Mononuclear cell (primary cell): ENCODE data around the gene TPM3. TPM values are rescaled to one million over a fixed set of nuclear protein-coding genes. Genes with fewer than 3 reads are reported as not detected.

Experiments used
- H3K27me3 ChIP-seq: 2 replicates; pipeline ENCODE4 v1.6.0; 2011; ENCODE audit warnings: low read length, control low read depth; ENCODE audit not compliant: insufficient read depth
- H3K4me1 ChIP-seq: 2 replicates; pipeline ENCODE4 v1.5.1; 2011; ENCODE audit warnings: mild to moderate bottlenecking, low read length, control low read depth; ENCODE audit not compliant: insufficient read depth
- H3K4me3 ChIP-seq: 2 replicates; pipeline ENCODE4 v1.5.1; 2011; ENCODE audit warnings: mild to moderate bottlenecking, low read length, moderate library complexity
- H3K9me3 ChIP-seq: 2 replicates; pipeline ENCODE4 v1.5.1; 2011; ENCODE audit warnings: low read depth, mild to moderate bottlenecking, control low read depth, low read length
- total RNA-seq: library from RNA; depleted of rRNA; stranded (reverse); fragments of >200 nt; gene quantifications from one replicate; pipeline ENCODE4 v1.2.3, GENCODE V29; 2012

Gene TPM3
- total RNA-seq, 1 donor, result 973 TPM

- Histone ChIP-seq H3K9me3 (no peaks in the 10 kb centered on the region), H3K4me1 (peaks cover 48% of the 10 kb centered on the region), H3K27me3 (no peaks in the 10 kb centered on the region), H3K4me3 (peak overlapping the region; percentile 97)
Measured at GRCh38 chr1:154183046-154183915, 8.6 kb downstream of the TPM3 start.

GRCh38 chr1:154182344-154183045 is 9.4 kb downstream of the TPM3 start:
- Histone ChIP-seq H3K4me1 (peaks cover 56% of the 10 kb centered on the region), H3K27me3 (no peaks in the 10 kb centered on the region), H3K4me3 (peak overlapping the region; percentile 97), H3K9me3 (no peaks in the 10 kb centered on the region)

- Histone ChIP-seq H3K4me1 (peaks cover 61% of the 10 kb centered on the region), H3K27me3 (no peaks in the 10 kb centered on the region), H3K4me3 (peak overlapping the region; percentile 97), H3K9me3 (no peaks in the 10 kb centered on the region)
Measured at GRCh38 chr1:154181944-154182343, 10.0 kb downstream of the TPM3 start.

GRCh38 chr1:154179946-154180687 is 11.8 kb downstream of the TPM3 start:
- peaks cover 79% of the 10 kb centered on the region for H3K4me1 ChIP-seq
- peak overlapping the region; percentile 37 for H3K4me3 ChIP-seq

GRCh38 chr1:154178911-154179811 is 12.7 kb downstream of the TPM3 start:
- H3K9me3 ChIP-seq, result no peaks in the 10 kb centered on the region
- no peaks in the 10 kb centered on the region for H3K27me3 ChIP-seq
- peaks cover 79% of the 10 kb centered on the region for H3K4me1 ChIP-seq
- no peak overlapping the region for H3K4me3 ChIP-seq

More at GRCh38 chr1:154179946-154180687, 11.8 kb downstream of the TPM3 start:
- Histone ChIP-seq H3K27me3 (no peaks in the 10 kb centered on the region), H3K9me3 (no peaks in the 10 kb centered on the region)

GRCh38 chr1:154178013-154178412 is 13.9 kb downstream of the TPM3 start:
- no peaks in the 10 kb centered on the region for H3K9me3 ChIP-seq
- H3K4me3 ChIP-seq, result no peak overlapping the region
- H3K4me1 ChIP-seq, result peaks cover 70% of the 10 kb centered on the region

GRCh38 chr1:154176337-154176736 is 15.6 kb downstream of the TPM3 start:
- peaks cover 62% of the 10 kb centered on the region for H3K4me1 ChIP-seq
- no peaks in the 10 kb centered on the region for H3K9me3 ChIP-seq
- no peaks in the 10 kb centered on the region for H3K27me3 ChIP-seq
- no peak overlapping the region for H3K4me3 ChIP-seq

More at GRCh38 chr1:154178013-154178412, 13.9 kb downstream of the TPM3 start:
- no peaks in the 10 kb centered on the region for H3K27me3 ChIP-seq

- Histone ChIP-seq H3K4me1 (peaks cover 48% of the 10 kb centered on the region), H3K27me3 (no peaks in the 10 kb centered on the region), H3K9me3 (no peaks in the 10 kb centered on the region), H3K4me3 (no peak overlapping the region)
Measured at GRCh38 chr1:154174654-154175053, 17.2 kb downstream of the TPM3 start.

GRCh38 chr1:154171880-154172279 is 20.0 kb downstream of the TPM3 start:
- Histone ChIP-seq H3K27me3 (no peaks in the 10 kb centered on the region), H3K9me3 (no peaks in the 10 kb centered on the region)

GRCh38 chr1:154171223-154171583 is 20.7 kb downstream of the TPM3 start:
- Histone ChIP-seq H3K4me3 (no peak overlapping the region), H3K9me3 (no peaks in the 10 kb centered on the region), H3K27me3 (no peaks in the 10 kb centered on the region), H3K4me1 (peaks cover 14% of the 10 kb centered on the region)

More at GRCh38 chr1:154171880-154172279, 20.0 kb downstream of the TPM3 start:
- no peak overlapping the region for H3K4me3 ChIP-seq
- peaks cover 20% of the 10 kb centered on the region for H3K4me1 ChIP-seq

- Histone ChIP-seq H3K4me1 (peaks cover 8% of the 10 kb centered on the region), H3K9me3 (no peaks in the 10 kb centered on the region), H3K27me3 (no peaks in the 10 kb centered on the region), H3K4me3 (no peak overlapping the region)
Measured at GRCh38 chr1:154170547-154171222, 21.2 kb downstream of the TPM3 start.

- no peaks in the 10 kb centered on the region for H3K9me3 ChIP-seq
- H3K4me3 ChIP-seq, result no peak overlapping the region
- H3K4me1 ChIP-seq, result peaks cover 3% of the 10 kb centered on the region
- no peaks in the 10 kb centered on the region for H3K27me3 ChIP-seq
Measured at GRCh38 chr1:154167461-154167860, 24.4 kb downstream of the TPM3 start.

GRCh38 chr1:154166207-154166606 is 25.7 kb downstream of the TPM3 start:
- H3K4me3 ChIP-seq, result no peak overlapping the region
- no peaks in the 10 kb centered on the region for H3K27me3 ChIP-seq
- H3K4me1 ChIP-seq, result peaks cover 3% of the 10 kb centered on the region

GRCh38 chr1:154159554-154159953 is 32.3 kb downstream of the TPM3 start:
- Histone ChIP-seq H3K4me1 (peaks cover 56% of the 10 kb centered on the region), H3K9me3 (no peaks in the 10 kb centered on the region), H3K4me3 (no peak overlapping the region), H3K27me3 (no peaks in the 10 kb centered on the region)

More at GRCh38 chr1:154166207-154166606, 25.7 kb downstream of the TPM3 start:
- H3K9me3 ChIP-seq, result no peaks in the 10 kb centered on the region
